GM18867 (cell line): ENCODE results near the gene ZNF436.
A peak's percentile ranks its signal among the peaks of the same experiment; 100 is the strongest.
"Not testable (repeated sequence)": the region's sequence is repeated elsewhere in the genome, so short reads cannot be mapped to it uniquely, and the experiment has no call there.

Source experiments
- ATAC-seq: cut with Tn5 transposase; IDR thresholded peaks from one replicate; pipeline ENCODE4 v1.9.1; 2021; ENCODE audit warnings: mild to moderate bottlenecking, moderate library complexity; ENCODE audit not compliant: unreplicated experiment

The ZNF436 gene

GRCh38 chr1:23393706-23394105 lies 24.1 kb upstream of the ZNF436 start:
- no peak for ATAC-seq

GRCh38 chr1:23392125-23392855 lies 22.7 kb upstream of the ZNF436 start:
- ATAC-seq = no peak

GRCh38 chr1:23389837-23390321 lies 20.2 kb upstream of the ZNF436 start:
- no peak for ATAC-seq

GRCh38 chr1:23387494-23387893 lies 17.9 kb upstream of the ZNF436 start:
- ATAC-seq = no peak

- no peak for ATAC-seq
Measured at GRCh38 chr1:23385119-23385621, 15.5 kb upstream of the ZNF436 start.

GRCh38 chr1:23384312-23385058 lies 14.8 kb upstream of the ZNF436 start:
- ATAC-seq = no peak

- ATAC-seq = no peak
Measured at GRCh38 chr1:23383577-23384311, 14.1 kb upstream of the ZNF436 start.

- no peak for ATAC-seq
Measured at GRCh38 chr1:23381233-23381885, 11.7 kb upstream of the ZNF436 start.

GRCh38 chr1:23380719-23381118 lies 11.1 kb upstream of the ZNF436 start:
- no peak for ATAC-seq

GRCh38 chr1:23380236-23380635 lies 10.6 kb upstream of the ZNF436 start:
- not testable (repeated sequence) for ATAC-seq

GRCh38 chr1:23376890-23377811 lies 7.5 kb upstream of the ZNF436 start:
- no peak for ATAC-seq

- ATAC-seq = not testable (repeated sequence)
Measured at GRCh38 chr1:23374079-23374735, 4.6 kb upstream of the ZNF436 start.

GRCh38 chr1:23371987-23372880 lies 2.6 kb upstream of the ZNF436 start:
- ATAC-seq = no peak

- no peak for ATAC-seq
Measured at GRCh38 chr1:23370709-23371584, 1.3 kb upstream of the ZNF436 start.

- no peak for ATAC-seq
Measured at GRCh38 chr1:23370330-23370708, 683 bp upstream of the ZNF436 start.

GRCh38 chr1:23368562-23369334 lies 888 bp downstream of the ZNF436 start:
- peak; percentile 69 for ATAC-seq
